Tibial artery (tissue), 4 donors: ENCODE data around the gene WDR5.

Experiments
- DNase-seq, 2 donors: peaks; one replicate each; pipeline ENCODE4 v3.0.0-alpha.2; 2019
- H3K27ac ChIP-seq, 2 donors: fragments of 200-600 bp; sonication (generic) in 1 of 2; 1 replicate in 1 of 2; 2 replicates in 1 of 2; pipeline ENCODE4 v1.5.1; 2018 to 2019; ENCODE audit warnings: mild to moderate bottlenecking in 1 of 2
- H3K27me3 ChIP-seq, 2 donors: fragments of 200-600 bp; sonication (generic) in 1 of 2; one replicate each; pipeline versions ENCODE4 v1.5.1 to v1.6.0; 2016 to 2019
- H3K36me3 ChIP-seq, 3 donors: fragments of 200-600 bp; sonication (generic) in 2 of 3; one replicate each; pipeline ENCODE4 v1.5.1; 2016 to 2019; ENCODE audit warnings: mild to moderate bottlenecking in 2 of 3
- H3K4me1 ChIP-seq, 4 donors: fragments of 200-600 bp; sonication (generic) in 2 of 4; 1 replicate in 3 of 4; 2 replicates in 1 of 4; pipeline ENCODE4 v1.5.1; 2016 to 2019
- H3K4me3 ChIP-seq, 2 donors: fragments of 200-600 bp; sonication (generic) in 1 of 2; 1 replicate in 1 of 2; 2 replicates in 1 of 2; pipeline ENCODE4 v1.5.1; 2018 to 2019; ENCODE audit warnings: mild to moderate bottlenecking in 2 of 2
- H3K9me3 ChIP-seq, 3 donors: fragments of 200-600 bp; sonication (generic) in 1 of 3; one replicate each; pipeline ENCODE4 v1.5.1; 2016 to 2019
- intact Hi-C: fragments of 100-400 bp; cut with DNase I; formaldehyde crosslinking; loops from one replicate; pipeline ENCODE4 v1.15.0; 2023; ENCODE audit warnings: low total_unique reads
- TF ChIP-seq, protein P1 (sequence below), 2 experiments: fragments of 200-600 bp in 1 of 2; fragments of 450-650 bp in 1 of 2; IDR thresholded peaks; one replicate each; pipeline ENCODE4 v1.5.1; 2017 to 2019; ENCODE audit warnings: antibody characterized with exemption in 2 of 2, mild to moderate bottlenecking in 1 of 2, moderate library complexity in 1 of 2

The WDR5 gene

DNA sequence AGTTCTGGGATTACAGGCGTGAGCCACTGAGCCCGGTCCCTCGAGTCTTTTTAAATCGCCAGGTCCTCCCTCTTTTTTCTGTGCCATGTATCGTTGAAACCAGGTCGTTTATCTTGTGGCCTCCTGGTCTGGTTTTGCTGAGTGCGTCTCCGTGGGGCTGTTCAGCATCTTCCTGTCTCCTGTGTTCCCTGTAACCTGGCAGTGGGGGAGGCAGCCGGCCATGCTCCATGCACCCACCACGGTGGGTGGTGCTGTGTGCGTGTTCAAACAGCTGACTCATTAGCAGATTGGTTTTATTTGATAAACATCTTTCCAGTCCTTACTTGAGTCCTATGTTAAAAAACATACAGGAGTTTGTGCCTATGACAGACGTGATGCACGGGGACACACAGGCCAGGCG, 25.8 kb downstream of the WDR5 start:
- intact Hi-C loops, result loop anchor here (5.0 to 10.0 kb wide), 2 partner anchors 94 to 573 kb away; partner anchors contain the start of gene BRD3
- DNase-seq, result no peak
- H3K27me3 ChIP-seq, result no peaks in the 10 kb centered on the region
- peaks cover 0 to 10% (median 8%) of the 10 kb centered on the region in 4 donors for H3K4me1 ChIP-seq
- peaks cover 20 to 30% (median 25%) of the 10 kb centered on the region in 3 donors for H3K36me3 ChIP-seq
- H3K4me3 ChIP-seq, result no peak overlapping the region
- no peak overlapping the region for H3K27ac ChIP-seq
- TF ChIP-seq, protein P1, sequence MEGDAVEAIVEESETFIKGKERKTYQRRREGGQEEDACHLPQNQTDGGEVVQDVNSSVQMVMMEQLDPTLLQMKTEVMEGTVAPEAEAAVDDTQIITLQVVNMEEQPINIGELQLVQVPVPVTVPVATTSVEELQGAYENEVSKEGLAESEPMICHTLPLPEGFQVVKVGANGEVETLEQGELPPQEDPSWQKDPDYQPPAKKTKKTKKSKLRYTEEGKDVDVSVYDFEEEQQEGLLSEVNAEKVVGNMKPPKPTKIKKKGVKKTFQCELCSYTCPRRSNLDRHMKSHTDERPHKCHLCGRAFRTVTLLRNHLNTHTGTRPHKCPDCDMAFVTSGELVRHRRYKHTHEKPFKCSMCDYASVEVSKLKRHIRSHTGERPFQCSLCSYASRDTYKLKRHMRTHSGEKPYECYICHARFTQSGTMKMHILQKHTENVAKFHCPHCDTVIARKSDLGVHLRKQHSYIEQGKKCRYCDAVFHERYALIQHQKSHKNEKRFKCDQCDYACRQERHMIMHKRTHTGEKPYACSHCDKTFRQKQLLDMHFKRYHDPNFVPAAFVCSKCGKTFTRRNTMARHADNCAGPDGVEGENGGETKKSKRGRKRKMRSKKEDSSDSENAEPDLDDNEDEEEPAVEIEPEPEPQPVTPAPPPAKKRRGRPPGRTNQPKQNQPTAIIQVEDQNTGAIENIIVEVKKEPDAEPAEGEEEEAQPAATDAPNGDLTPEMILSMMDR (IDR thresholded peaks at IDR 0.05), result no peak
- no peaks in the 10 kb centered on the region for H3K9me3 ChIP-seq

DNA sequence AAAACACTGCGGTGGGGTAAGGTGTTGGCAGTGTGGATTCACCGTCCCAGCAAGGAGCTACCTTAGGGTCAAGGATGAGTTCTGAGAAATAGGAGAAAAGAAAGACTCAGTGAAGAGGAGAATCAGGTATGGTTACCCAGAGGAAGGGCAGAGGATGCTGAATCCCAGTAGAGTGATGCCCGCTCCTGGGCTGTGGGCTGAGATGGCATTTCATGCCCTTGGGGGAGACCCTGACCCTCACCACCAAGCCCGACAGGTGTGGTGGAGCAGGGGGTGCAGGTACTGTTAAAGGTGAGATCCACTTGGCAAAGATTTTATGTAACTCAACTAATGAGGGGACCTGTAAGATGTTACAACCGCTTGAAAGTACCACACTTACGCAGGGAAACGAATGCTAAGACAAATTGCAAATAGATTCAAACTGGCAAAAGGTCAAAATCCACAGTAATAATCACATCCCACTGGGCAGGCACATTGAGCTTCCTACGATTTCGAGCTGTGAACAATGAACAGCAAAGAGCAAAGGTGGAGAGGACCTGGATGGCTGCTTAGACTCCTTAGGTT, 26.4 kb downstream of the WDR5 start:
- no peaks in the 10 kb centered on the region for H3K27me3 ChIP-seq
- TF ChIP-seq, protein P1 (IDR thresholded peaks at IDR 0.05), result no peak
- H3K9me3 ChIP-seq, result no peaks in the 10 kb centered on the region
- H3K4me3 ChIP-seq, result no peak overlapping the region
- H3K27ac ChIP-seq, result no peak overlapping the region
- H3K36me3 ChIP-seq, result peaks cover 14 to 24% (median 19%) of the 10 kb centered on the region in 3 donors
- DNase-seq, result no peak
- peaks cover 0 to 10% (median 8%) of the 10 kb centered on the region in 4 donors for H3K4me1 ChIP-seq
- intact Hi-C loops, result loop anchor here (5.0 to 10.0 kb wide), 2 partner anchors 95 to 573 kb away; partner anchors contain the start of gene BRD3

DNA sequence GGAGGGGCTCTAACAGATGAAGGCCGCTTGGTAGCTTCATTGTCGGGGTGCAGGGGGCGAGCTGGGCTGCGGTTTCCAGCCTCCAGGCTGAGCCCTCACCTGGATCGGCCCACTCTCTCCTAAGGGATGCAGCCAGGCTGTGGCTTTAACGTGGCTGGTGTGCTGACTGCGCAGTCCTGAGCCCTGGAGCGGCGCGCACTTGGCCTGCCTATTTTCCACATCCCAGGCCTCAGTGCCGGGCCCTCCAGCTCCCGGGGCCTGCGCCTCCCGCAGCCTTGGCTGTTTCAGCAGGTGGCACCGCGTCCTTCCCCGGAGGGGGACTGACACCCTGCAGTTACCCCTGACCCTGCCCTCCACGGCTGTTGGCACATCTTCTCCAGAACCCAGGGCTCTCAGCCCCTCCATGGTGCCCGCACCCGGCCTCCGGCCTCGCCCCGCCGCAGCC, 27.1 kb downstream of the WDR5 start:
- Histone ChIP-seq H3K36me3 (peaks cover 7 to 17% (median 12%) of the 10 kb centered on the region in 3 donors), H3K27ac (no peak overlapping the region), H3K4me1 (peaks cover 0 to 10% (median 8%) of the 10 kb centered on the region in 4 donors), H3K27me3 (no peaks in the 10 kb centered on the region), H3K9me3 (no peaks in the 10 kb centered on the region), H3K4me3 (no peak overlapping the region)
- DNase-seq, result no peak
- intact Hi-C loops, result loop anchor here (1.0 to 10.0 kb wide), 3 partner anchors 27 to 572 kb away; partner anchors contain the start of genes BRD3 and WDR5
- TF ChIP-seq, protein P1 (IDR thresholded peaks at IDR 0.05), result no peak

DNA sequence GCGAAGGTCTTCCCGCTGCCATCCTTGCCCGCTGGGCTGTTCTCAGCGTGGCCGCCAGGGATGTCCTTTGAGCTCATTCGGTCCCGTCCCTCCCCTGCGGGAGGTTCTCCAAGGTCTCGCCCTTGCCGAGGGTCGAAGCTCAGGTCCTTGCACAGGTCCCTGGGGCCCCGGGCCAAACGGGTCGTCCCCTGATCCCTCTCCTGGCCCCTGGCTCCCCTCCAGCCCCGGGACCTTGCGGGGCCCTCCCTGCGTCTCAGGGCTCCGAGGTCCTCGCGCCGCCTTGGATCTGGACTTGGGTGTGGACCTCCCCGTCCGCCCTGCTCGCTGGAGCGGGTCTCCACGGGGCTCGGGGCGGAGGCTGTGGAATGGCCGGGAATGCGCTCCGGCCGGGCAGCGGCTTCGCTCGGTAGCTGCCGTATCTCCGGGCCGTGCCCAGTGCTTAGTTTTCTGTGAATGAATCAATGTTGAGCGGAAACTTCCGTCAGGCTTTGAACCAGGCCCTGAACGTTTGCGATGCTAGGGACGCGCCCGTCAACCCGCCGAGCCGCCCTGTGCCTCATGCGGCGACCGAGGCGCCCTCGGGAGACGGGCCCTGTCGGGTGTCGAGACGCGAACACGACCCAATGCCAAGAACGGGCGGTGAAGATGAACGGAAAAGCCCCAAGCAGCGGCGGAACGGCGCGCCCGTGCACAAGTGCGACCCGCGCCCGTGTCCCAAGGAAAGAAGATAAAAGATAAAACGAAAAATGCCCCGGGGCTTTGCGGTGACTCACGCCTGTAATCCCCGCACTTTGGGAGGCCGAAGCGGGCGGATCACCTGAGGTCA, 27.7 kb downstream of the WDR5 start:
- Histone ChIP-seq H3K27ac (no peak overlapping the region), H3K36me3 (peaks cover 1 to 11% (median 6%) of the 10 kb centered on the region in 3 donors), H3K27me3 (no peaks in the 10 kb centered on the region), H3K4me3 (no peak overlapping the region), H3K4me1 (peaks cover 0 to 10% (median 8%) of the 10 kb centered on the region in 4 donors), H3K9me3 (no peaks in the 10 kb centered on the region)
- intact Hi-C loops, result loop anchor here (1.0 to 10.0 kb wide), 3 partner anchors 27 to 571 kb away; partner anchors contain the start of genes BRD3 and WDR5
- TF ChIP-seq, protein P1 (IDR thresholded peaks at IDR 0.05), result peak; percentile 53 to 59
- peak; percentile 65 to 86 for DNase-seq

DNA sequence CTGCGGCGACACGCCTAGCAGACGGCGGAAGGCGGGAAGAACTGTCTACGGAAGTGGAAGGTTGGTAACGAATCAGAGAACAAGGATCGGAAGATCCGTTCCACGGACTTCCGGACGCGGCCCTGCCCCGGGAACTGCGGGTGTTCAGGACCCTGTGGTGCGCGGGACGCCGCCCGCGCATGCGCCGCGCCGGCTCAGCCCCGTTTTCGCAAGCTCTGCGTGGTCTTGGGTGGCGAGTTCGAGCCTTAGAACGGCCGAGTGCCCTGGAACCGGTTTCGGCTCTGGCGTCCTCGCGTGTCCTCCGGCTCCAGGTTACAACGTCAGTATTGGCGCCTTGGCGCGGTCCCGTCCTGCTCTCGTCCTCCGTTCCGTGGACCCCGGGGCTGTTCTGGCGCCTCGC, 29.0 kb downstream of the WDR5 start:
- no peak for DNase-seq
- Histone ChIP-seq H3K36me3 (no peaks in the 10 kb centered on the region), H3K27me3 (peaks cover 0 to 3% of the 10 kb centered on the region in 2 donors), H3K4me3 (no peak overlapping the region), H3K27ac (no peak overlapping the region), H3K4me1 (peaks cover 0 to 10% (median 8%) of the 10 kb centered on the region in 4 donors), H3K9me3 (no peaks in the 10 kb centered on the region)
- intact Hi-C loops, result loop anchor here (5.0 to 10.0 kb wide), 2 partner anchors 98 to 570 kb away; partner anchors contain the start of gene BRD3
- TF ChIP-seq, protein P1 (IDR thresholded peaks at IDR 0.05), result no peak
